ENCODE results near the gene CTNNA2.

- TF ChIP-seq CTCF (IDR thresholded peaks at IDR 0.05) (no peak), ZFX (IDR thresholded peaks at IDR 0.05; ENCODE audit: borderline replicate concordance) (no peak)
Observed at GRCh38 chr2:79511320-79511951, 1.4 kb upstream of the CTNNA2 start.

Data from 22Rv1 (cell line).